LNCaP clone FGC (cell line): ENCODE results near the gene LYRM4.
A peak's percentile ranks its signal among the peaks of the same experiment; 100 is the strongest.

ENCODE experiments used
- DNase-seq: peaks from one replicate; pipeline ENCODE4 v3.0.0-alpha.2; 2011; ENCODE audit warnings: low read depth
- H3K4me3 ChIP-seq: 2 replicates; pipeline ENCODE4 v1.5.1; 2011; ENCODE audit warnings: mild to moderate bottlenecking, low read depth, low read length, control low read depth
- CTCF ChIP-seq: IDR thresholded peaks from 2 replicates; pipeline ENCODE4 v1.5.1; 2012; ENCODE audit warnings: mild to moderate bottlenecking; ENCODE audit not compliant: control insufficient read depth, insufficient read depth; ENCODE audit errors: extremely low read depth

LYRM4 gene

GRCh38 chr6:5083307-5083583 lies 177.5 kb downstream of the LYRM4 start:
- H3K4me3 ChIP-seq: no peak overlapping the region
- DNase-seq: no peak
- no peak for TF ChIP-seq CTCF

GRCh38 chr6:5082487-5083306 lies 178.1 kb downstream of the LYRM4 start:
- no peak for TF ChIP-seq CTCF
- H3K4me3 ChIP-seq: no peak overlapping the region
- no peak for DNase-seq

- no peak overlapping the region for H3K4me3 ChIP-seq
- TF ChIP-seq CTCF: no peak
- no peak for DNase-seq
Measured at GRCh38 chr6:5081955-5082354, 178.8 kb downstream of the LYRM4 start.

GRCh38 chr6:5081182-5081581 lies 179.6 kb downstream of the LYRM4 start:
- TF ChIP-seq CTCF: no peak
- no peak overlapping the region for H3K4me3 ChIP-seq
- DNase-seq: no peak

GRCh38 chr6:5080574-5080973 lies 180.2 kb downstream of the LYRM4 start:
- no peak for DNase-seq
- H3K4me3 ChIP-seq: no peak overlapping the region
- no peak for TF ChIP-seq CTCF

GRCh38 chr6:5079692-5080091 lies 181.1 kb downstream of the LYRM4 start:
- no peak for TF ChIP-seq CTCF
- DNase-seq: no peak
- no peak overlapping the region for H3K4me3 ChIP-seq

GRCh38 chr6:5078121-5078669 lies 182.6 kb downstream of the LYRM4 start:
- DNase-seq: no peak
- H3K4me3 ChIP-seq: no peak overlapping the region
- peak; percentile 45 for TF ChIP-seq CTCF
